GM18858 (cell line): ENCODE results near the gene MAP3K10.
"Not testable (repeated sequence)": the region's sequence is repeated elsewhere in the genome, so short reads cannot be mapped to it uniquely, and the experiment has no call there.

Source experiments
- ATAC-seq: cut with Tn5 transposase; IDR thresholded peaks from one replicate; pipeline ENCODE4 v1.9.1; 2021; ENCODE audit not compliant: unreplicated experiment

Gene MAP3K10

DNA sequence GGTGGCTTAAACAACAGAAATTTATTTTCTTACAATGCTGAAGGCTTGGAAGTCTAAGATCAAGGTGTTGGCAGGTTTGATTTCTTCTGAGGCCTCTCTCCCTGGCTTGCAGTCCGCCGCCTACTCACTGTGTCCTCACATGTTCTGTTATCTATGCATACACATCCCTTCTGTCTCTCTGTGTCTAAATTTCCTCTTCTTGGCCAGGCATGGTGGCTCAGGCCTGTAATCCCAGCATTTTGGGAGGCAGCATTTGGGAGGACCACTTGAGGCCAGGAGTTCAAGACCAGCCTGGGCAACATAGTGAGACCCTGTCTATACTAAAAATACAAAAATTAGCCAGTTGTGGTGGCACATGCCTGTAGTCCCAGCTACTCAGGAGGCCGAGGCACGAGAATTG, 19.9 kb upstream of the MAP3K10 start:
- not testable (repeated sequence) for ATAC-seq

DNA sequence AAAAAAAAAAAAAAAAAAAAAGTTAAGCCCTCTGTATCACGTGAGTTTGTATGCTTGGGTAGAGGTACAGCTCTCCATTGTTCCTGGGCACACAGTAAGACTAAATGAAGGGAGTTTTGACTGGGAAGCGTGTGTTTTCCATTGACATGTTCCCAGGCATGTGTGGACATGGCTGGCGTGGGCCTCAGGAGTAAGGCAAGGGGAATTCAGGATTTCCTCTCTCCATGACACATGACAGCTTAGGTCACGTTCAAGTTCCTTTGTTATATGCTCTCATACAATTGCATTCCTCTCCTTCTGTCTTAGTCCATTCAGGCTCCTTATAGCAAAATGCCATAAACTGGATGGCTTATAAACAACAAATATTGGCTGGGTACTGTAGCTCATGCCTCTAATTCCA, 17.1 kb upstream of the MAP3K10 start:
- ATAC-seq, result no peak

DNA sequence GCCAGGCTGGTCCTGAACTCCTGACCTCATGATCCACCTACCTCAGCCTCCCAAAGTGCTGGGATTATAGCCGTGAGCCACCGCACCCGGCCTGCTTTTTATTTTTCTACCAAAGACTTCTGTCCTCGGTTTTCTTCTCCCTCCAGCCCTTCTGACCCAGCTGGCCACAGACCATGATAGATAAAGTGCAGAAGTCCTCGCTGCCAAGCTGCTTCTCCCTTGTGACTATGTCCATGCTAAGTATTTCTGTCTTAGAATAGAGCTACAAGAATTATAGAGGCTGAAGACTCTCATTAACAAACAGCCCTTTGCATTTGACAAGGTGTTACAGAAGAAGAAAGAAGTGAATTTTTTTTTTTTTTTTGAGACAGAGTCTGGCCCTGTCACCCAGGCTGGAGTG, 15.4 kb upstream of the MAP3K10 start:
- no peak for ATAC-seq

DNA sequence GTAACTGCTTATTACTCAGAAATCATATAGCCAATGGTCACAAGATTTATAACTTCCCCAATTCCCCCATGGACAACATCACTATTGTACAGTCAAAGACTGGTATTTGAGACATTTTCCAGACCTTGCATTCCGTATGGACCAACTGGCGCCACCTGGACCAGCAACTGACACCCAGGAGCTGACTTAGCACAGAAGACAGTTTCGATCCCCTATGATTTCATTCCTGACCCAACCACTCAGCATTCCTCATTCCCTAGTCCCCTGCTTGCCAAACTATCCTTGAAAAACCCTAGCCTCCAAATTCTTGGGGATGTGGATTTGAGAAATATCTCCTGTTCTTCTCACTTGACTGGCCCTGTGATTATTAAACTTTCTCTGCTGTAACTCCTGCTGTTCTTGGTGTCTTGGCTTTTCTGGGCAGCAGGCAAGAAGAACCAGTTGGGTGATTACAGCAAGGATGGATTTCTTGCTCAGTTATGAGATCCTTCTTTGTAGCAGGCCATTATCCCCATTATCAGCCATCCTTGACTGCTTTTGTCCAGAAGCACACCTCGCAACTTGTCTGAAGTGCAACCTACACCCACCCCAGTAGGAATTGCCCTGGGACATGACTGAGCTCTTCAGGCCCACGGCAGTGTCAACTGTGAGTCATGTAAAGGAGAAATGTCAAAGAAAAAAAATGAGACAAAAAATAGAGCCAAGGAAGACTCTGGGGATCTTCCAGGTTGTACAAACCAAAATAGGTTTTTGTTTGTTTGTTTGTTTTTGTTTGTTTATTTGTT, 13.7 kb upstream of the MAP3K10 start:
- ATAC-seq, result no peak

DNA sequence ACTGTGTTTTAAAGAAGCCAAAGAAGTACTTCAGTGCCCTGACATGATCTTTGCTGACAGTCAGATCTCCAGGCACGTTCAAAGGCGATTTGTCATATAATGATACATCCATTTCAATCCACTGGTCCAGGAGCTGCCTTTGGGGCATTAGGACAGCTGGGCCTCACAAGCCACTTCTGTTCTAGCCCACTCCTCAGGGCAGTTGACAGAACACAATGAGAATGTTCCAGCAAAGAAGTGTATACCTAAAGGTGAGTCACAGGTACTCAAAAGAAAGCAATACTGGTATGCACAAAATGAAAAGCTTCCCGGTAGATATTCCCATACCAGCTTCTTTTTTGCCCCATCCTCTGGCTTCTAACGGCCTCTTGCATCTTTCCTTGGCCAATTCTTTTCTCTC, 12.5 kb upstream of the MAP3K10 start:
- no peak for ATAC-seq

DNA sequence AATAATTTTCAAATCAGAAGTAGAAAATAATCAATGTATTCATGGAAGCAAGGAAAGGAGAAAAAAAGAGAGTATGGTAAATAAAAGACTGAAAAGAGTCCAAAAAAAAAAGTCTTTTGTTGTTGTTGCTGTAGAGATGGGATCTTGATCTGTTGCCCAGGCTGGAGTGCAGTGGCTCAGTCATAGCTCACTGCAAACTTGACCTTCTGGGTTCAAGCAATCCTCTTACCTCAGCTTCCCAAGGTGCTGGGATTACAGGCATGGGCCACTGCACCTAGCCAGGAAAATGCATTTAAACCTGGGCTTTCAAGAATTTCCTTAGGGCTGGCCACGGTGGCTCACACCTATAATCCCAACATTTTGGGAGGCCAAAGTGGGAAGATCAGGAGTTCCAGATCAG, 7.0 kb upstream of the MAP3K10 start:
- ATAC-seq, result no peak

DNA sequence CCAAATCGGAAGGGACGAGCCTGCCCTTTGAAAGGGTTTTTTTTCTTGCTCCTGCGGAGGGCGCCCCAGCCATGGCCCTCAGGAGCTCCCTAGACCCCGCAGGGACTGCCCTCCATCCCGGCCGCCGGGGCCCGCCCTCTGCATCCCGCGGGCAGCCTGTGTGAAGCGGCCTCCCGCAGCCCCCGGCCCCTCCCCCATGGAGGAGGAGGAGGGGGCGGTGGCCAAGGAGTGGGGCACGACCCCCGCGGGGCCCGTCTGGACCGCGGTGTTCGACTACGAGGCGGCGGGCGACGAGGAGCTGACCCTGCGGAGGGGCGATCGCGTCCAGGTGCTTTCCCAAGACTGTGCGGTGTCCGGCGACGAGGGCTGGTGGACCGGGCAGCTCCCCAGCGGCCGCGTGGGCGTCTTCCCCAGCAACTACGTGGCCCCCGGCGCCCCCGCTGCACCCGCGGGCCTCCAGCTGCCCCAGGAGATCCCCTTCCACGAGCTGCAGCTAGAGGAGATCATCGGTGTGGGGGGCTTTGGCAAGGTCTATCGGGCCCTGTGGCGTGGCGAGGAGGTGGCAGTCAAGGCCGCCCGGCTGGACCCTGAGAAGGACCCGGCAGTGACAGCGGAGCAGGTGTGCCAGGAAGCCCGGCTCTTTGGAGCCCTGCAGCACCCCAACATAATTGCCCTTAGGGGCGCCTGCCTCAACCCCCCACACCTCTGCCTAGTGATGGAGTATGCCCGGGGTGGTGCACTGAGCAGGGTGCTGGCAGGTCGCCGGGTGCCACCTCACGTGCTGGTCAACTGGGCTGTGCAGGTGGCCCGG, 815 bp downstream of the MAP3K10 start:
- ATAC-seq, result no peak

DNA sequence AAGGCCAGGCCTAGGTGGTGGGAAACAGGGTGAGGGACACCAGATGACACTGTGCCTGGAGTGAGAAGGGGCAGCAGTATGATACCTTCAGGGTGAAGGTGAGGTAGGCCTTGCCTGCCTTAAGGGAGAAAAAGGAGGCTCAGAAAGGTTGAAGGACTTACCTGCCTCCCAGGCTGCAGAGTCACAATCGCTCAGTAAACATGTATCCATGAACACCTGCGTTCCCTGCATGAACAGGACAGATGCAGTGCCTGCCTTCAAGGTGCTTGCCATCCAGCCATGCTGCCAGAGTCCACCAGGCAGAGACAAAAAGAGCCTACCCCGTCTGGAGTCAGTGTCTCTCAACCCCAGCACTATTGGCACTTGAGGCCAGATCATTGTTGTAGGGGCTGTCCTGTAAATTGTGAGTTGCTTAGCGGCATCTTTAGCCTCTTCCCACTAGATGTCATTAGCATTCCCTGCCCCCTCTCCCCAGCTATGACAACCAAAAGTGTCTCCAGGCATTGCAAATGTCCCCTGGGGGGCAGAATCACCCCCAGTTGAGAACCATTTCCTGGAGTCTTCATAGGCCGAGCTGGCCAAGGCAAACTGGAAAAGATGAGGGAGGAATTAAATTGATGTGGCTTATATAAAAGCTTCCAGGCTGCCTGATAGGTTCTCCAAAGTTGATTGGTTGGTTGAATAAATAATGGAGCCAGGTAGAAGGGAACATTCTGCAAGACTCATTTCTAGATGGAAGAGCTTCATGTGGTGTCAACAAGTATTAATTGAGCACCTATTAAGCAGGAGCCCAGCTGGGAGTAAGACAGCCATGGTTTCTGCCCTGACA, 1.7 kb downstream of the MAP3K10 start:
- no peak for ATAC-seq

DNA sequence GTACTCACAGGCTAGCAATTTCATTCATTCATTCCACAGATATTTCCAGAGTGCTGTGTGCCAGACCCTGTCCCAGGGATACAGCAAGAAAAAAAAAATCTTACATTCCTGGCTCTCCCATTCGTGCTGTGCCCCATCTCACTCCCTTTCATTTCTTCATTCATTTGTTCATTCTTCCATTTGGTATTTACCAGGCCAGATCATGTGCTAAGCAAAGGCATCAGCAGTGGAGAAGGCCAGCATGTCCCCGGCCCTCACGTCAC, 2.3 kb downstream of the MAP3K10 start:
- ATAC-seq, result no peak

DNA sequence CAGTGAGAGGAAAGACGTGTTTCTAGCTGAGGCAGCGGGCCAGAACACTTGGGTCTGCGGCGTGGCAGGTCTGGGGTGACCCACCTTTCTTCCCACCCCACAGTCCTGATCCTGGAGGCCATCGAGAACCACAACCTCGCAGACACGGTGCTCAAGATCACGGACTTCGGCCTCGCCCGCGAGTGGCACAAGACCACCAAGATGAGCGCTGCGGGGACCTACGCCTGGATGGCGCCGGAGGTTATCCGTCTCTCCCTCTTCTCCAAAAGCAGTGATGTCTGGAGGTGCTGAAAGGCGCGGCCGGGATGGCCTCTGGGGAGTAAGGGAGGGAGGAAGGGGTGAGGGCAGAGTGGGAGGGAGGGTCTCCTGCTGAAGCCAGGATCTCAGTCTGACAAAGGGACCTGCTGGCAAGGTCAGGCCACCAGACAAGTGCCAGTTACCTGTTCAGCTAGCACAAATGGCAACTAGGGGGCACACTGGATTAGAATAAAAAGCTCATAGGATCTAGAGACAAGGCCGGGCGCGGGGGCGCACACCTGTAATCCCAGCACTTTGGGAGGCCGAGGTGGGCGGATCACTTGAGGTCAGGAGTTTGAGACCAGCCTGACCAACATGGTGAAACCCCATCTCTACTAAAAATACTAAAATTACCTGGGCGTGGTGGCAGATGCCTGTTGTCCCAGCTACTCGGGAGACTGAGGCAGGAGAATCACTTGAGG, 7.2 kb downstream of the MAP3K10 start:
- no peak for ATAC-seq

DNA sequence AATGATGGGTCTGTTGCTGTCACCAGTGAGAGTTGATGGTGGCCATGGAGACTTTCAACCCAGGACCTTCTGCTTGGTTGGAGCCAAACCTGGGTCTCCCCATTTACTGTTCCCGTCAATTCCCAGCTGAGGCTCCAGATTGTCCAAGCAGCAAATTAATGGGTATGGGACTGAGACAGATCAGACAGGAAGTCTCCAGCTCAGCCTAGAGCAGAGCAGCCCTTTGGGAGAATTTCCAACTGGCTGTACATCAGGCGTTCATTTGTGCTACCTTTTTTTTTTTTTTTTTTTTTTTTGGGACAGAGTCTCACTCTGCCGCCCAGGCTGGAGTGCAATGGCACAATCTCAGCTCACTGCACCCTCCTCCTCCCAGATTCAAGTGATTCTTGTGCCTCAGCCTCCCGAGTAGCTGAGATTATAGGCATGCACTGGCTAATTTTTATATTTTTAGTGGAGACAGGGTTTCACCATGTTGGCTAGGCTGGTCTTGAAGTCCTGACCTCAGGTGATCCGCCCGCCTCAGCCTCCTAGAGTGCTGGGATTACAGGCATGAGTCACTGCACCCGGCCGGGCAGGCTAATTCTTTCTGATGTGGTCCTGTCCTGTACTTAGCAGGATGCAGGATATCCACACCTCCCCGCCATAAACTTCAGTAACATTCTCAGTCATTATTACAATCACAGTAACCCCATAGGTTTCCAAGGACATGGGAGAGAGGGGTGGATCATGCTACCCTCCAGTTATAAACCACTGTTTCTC, 9.3 kb downstream of the MAP3K10 start:
- no peak for ATAC-seq

DNA sequence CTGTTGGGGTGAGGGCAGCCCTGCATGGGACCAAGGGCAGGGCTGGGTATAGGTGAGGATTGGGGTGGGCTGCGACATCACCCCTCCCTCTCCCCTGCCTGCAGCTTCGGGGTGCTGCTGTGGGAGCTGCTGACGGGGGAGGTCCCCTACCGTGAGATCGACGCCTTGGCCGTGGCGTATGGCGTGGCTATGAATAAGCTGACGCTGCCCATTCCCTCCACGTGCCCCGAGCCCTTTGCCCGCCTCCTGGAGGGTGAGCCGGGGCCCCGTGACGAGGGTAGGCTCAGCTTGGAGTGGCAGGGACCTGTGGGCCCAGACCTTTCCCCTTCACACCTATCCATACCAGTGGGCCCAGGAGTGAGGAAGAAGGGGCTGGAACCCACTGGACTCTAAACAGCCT, 13.2 kb downstream of the MAP3K10 start:
- no peak for ATAC-seq

DNA sequence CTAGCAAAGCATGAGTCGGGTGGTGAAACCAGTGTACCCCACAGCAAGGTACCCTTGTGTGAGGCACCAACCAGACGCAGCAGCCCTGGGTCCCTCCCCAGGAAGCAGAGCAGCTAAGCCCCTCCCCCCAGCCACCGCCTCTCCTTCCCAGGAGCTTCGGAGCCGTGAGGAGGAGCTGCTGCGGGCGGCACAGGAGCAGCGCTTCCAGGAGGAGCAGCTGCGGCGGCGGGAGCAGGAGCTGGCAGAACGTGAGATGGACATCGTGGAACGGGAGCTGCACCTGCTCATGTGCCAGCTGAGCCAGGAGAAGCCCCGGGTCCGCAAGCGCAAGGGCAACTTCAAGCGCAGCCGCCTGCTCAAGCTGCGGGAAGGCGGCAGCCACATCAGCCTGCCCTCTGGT, 14.5 kb downstream of the MAP3K10 start:
- ATAC-seq, result no peak

DNA sequence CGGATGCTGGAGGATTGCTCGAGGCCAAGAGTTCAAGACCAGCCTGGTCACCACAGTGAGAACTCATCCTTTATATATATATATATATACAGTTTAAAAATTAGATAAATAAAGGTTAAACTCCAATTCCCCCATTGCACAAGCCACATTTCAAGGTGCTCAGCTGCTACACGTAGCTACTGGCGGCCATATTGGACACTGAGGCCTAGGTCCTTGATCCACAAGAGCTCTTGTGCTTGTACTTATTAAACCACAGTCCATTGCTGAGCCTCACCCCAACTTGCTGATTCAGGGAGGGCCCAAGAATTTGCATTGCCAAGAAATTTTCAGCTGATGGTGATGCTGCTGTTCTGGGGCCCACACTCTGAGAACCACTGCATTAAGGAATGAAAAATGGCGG, 17.4 kb downstream of the MAP3K10 start:
- ATAC-seq, result no peak

DNA sequence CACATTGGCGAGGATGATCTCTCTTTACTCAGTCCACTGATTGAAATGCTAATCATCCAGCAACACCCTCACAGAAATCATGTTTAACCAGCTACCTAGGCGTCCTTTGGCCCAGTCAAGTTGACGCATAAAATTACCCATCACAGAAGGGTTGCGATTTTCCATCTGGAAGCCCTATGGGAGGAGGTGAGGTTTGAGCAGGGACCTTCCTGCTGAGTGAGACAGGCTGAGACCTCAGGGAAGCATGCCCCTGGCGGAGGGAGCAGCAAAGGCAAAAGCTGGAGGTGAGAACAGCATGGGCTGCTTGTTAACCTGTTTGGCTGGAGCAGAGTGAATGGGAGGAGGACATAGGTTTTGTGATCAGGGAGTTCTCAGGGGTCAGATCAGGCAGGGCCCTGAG, 19.7 kb downstream of the MAP3K10 start:
- ATAC-seq, result no peak

DNA sequence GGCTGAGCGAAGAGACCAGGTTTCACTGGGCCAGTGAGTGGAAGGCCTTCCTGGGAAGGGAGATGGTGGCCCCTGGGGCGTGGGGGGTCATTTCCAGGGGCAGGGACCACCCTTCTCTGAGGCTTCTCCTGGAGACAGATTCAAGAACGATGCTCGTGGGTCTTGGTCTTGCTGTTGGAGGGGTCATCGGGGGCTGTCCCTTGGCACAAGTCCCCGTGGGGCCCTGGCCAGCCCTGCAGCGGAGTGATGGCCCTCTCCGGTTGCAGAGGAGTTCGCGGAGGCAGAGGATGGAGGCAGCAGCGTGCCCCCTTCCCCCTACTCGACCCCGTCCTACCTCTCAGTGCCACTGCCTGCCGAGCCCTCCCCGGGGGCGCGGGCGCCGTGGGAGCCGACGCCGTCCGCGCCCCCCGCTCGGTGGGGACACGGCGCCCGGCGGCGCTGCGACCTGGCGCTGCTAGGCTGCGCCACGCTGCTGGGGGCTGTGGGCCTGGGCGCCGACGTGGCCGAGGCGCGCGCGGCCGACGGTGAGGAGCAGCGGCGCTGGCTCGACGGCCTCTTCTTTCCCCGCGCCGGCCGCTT, 22.1 kb downstream of the MAP3K10 start:
- no peak for ATAC-seq

DNA sequence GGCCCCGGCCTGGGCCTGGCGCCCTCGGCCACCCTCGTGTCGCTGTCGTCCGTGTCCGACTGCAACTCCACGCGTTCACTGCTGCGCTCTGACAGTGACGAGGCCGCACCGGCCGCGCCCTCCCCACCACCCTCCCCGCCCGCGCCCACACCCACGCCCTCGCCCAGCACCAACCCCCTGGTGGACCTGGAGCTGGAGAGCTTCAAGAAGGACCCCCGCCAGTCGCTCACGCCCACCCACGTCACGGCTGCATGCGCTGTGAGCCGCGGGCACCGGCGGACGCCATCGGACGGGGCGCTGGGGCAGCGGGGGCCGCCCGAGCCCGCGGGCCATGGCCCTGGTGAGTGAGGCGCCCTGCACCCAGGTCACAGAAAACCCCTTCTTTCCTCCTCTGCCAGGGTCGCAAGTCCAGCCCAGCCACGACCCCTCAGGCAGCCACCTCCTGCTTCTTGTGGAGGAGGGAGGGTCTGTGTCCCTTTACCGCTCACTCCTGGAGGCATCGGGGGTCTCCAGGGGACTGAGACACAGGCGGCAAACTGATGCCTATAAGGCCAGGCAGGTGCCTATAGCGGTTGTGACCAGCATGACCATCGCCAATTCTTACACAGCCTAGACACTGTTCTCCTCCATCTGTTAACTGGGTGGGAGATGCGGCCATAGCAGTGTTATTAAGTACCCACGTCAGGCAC, 22.8 kb downstream of the MAP3K10 start:
- ATAC-seq, result no peak

DNA sequence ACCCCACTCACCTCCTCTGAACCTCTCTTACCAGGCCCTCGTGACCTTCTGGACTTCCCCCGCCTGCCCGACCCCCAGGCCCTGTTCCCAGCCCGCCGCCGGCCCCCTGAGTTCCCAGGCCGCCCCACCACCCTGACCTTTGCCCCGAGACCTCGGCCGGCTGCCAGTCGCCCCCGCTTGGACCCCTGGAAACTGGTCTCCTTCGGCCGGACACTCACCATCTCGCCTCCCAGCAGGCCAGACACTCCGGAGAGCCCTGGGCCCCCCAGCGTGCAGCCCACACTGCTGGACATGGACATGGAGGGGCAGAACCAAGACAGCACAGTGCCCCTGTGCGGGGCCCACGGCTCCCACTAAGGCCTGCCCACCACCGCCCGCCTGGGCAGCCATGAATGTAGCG, 23.7 kb downstream of the MAP3K10 start:
- ATAC-seq, result no peak

DNA sequence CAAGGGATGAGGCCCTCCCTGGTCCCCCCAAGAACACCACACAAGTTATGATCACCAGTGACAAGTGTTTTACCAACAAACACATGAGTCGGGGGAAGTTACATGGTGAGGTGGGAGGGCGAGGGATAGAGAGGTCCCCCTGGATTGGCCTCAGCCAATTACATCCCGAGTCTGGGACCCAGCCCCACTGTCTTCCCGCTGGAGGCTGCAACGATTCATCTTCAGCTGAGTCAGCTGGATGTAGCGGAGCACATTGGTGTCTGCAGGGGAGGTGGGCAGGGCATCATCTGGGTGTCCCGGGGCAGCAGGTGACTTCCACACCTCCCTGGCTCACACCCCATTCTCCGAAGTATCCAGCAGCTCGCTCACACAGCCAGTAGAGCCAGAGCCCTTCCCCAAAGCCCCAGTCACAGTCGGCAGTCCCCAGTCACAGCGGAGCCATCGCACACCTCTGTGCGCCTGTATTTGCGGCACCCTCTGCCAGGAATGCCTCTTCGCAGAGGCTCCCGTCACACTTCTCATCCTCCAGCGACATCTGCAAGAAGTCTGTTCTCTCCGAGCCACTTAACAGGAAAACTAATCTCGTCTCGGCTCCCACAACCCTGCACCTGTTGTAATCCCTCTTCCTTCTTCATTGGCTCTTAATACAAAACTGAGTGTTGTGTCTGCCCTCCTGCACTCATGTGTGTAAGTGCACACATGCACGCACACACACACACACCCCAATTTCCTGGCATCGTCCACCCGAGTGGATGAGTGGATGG, 25.0 kb downstream of the MAP3K10 start:
- ATAC-seq, result no peak
